ENCODE measurements around the gene ZNF254.

- TF ChIP-seq GATA2 (IDR thresholded peaks at IDR 0.05; ENCODE audit: low read depth, low read length) (no peak), GATA3 (IDR thresholded peaks at IDR 0.05; ENCODE audit: low read depth, low read length) (no peak)
These were observed 53.6 kb downstream of the ZNF254 start for GRCh38 chr19:24140591-24140990.

Data from SH-SY5Y (cell line).